Testis (tissue), 3 donors: ENCODE measurements around the gene GNA12. TPM values are rescaled to one million over a fixed set of nuclear protein-coding genes. Genes with fewer than 3 reads are reported as not detected.

ENCODE experiments used
- DNase-seq: peaks from one replicate; pipeline ENCODE4 v3.0.0-alpha.2; 2019
- H3K27ac ChIP-seq, 2 donors: fragments of 200-600 bp; sonication (generic); one replicate each; pipeline ENCODE4 v1.5.1; 2019
- H3K27me3 ChIP-seq: fragments of 200-600 bp; sonication (generic); one replicate; pipeline ENCODE4 v1.5.1; 2019
- H3K36me3 ChIP-seq: fragments of 200-600 bp; sonication (generic); one replicate; pipeline ENCODE4 v1.5.1; 2017; ENCODE audit warnings: low read depth; ENCODE audit errors: missing control alignments
- H3K4me1 ChIP-seq: fragments of 200-600 bp; sonication (generic); one replicate; pipeline ENCODE4 v1.5.1; 2019
- H3K4me3 ChIP-seq, 2 donors: fragments of 200-600 bp; sonication (generic); one replicate each; pipeline ENCODE4 v1.5.1; 2017 to 2019
- H3K9me3 ChIP-seq: fragments of 200-600 bp; sonication (generic); one replicate; pipeline ENCODE4 v1.5.1; 2017
- POLR2A ChIP-seq: fragments of 450-650 bp; IDR thresholded peaks from one replicate; pipeline ENCODE4 v1.6.1; 2017; ENCODE audit warnings: antibody characterized with exemption, mild to moderate bottlenecking, moderate library complexity
- WGBS, 2 donors: methylation state at CpG; one replicate each; pipeline ENCODE4 v1.1.5; 2018; 5-methylcytosine and 5-hydroxymethylcytosine counted together
- intact Hi-C: fragments of 100-400 bp; cut with DNase I; formaldehyde crosslinking; loops from one replicate; pipeline ENCODE4 v1.15.1; 2023; ENCODE audit warnings: low total_unique reads
- polyA plus RNA-seq: library from polyadenylated mRNA; stranded (reverse); fragments of 350-450 nt; fragmentation: Illumina TruSeq; extraction: RNeasy Lipid Tissue Mini Kit (QIAGEN cat#74804); gene quantifications from one replicate; pipeline ENCODE4 v1.2.3, GENCODE V29; 2014; ENCODE audit warnings: low read depth, low replicate concordance; ENCODE audit not compliant: insufficient read depth
- total RNA-seq, 2 donors: library from RNA; depleted of rRNA; stranded (reverse); fragments of >200 nt; gene quantifications; one replicate each; pipeline ENCODE4 v1.2.3, GENCODE V29; 2016
- TF ChIP-seq, protein P1 (sequence below), 3 experiments: fragments of 450-650 bp in 2 of 3; fragments of 200-600 bp in 1 of 3; sonication (generic) in 1 of 3; IDR thresholded peaks; one replicate each; pipeline ENCODE4 v1.5.1; 2016 to 2019; ENCODE audit warnings: antibody characterized with exemption in 3 of 3, mild to moderate bottlenecking in 2 of 3, moderate library complexity in 1 of 3

GNA12 gene
- total and polyA plus RNA-seq, 3 donors from 2014 or later = 50.0 to 69.6 (median 53.2) TPM

DNA sequence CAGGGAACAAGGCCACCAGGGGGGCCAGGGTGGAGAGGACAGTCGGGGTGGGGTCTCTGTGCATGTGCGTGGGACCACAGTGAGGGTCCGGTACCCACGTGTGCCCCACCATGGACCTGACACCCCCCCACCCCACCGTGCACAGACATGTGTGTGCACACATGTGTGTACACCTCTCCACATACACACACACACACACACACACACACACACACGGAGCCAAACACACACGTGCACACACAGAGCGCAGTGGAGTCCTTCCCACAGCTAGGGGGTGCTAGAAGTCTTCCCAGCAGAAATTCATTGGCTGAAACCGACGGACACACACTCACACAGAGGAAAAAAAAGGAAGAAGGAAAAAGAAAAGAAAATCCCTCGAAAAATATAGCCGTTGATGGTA is 42.8 kb upstream of the GNA12 start:
- Histone ChIP-seq H3K9me3 (no peaks in the 10 kb centered on the region), H3K36me3 (no peaks in the 10 kb centered on the region), H3K4me3 (no peak overlapping the region), H3K27me3 (no peaks in the 10 kb centered on the region), H3K4me1 (no peaks in the 10 kb centered on the region), H3K27ac (no peak overlapping the region)
- 40 to 57% methylated on average over 11 to 12 of the region's 12 CpGs for WGBS, 2 donors
- TF ChIP-seq POLR2A = no peak
- TF ChIP-seq, protein P1, sequence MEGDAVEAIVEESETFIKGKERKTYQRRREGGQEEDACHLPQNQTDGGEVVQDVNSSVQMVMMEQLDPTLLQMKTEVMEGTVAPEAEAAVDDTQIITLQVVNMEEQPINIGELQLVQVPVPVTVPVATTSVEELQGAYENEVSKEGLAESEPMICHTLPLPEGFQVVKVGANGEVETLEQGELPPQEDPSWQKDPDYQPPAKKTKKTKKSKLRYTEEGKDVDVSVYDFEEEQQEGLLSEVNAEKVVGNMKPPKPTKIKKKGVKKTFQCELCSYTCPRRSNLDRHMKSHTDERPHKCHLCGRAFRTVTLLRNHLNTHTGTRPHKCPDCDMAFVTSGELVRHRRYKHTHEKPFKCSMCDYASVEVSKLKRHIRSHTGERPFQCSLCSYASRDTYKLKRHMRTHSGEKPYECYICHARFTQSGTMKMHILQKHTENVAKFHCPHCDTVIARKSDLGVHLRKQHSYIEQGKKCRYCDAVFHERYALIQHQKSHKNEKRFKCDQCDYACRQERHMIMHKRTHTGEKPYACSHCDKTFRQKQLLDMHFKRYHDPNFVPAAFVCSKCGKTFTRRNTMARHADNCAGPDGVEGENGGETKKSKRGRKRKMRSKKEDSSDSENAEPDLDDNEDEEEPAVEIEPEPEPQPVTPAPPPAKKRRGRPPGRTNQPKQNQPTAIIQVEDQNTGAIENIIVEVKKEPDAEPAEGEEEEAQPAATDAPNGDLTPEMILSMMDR (IDR thresholded peaks at IDR 0.05) = peak; percentile 64 to 84 (median 78)
- intact Hi-C loops = no loop called here
- DNase-seq = peak; percentile 63

DNA sequence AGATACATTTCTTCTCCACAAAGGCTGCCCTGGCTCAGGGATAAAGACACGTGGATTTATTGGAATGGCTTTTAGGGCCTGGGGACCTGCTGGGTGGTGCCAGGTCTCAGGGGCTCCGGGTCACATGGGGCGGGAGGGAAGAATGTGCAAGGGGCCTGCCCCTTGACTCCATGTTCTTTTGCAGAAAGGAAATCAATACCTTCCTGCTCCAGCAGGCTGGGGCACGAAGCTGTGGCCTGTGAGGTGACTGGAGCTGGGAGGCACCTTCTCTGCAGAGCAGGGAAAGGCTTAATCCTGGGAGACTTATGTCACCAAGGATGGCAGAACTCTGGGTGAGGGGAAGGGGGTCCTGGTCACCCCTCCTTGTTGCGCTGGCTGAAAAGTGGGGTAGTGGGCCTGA is 42.3 kb upstream of the GNA12 start:
- intact Hi-C loops = no loop called here
- H3K36me3 ChIP-seq = no peaks in the 10 kb centered on the region
- WGBS, 2 donors = 63 to 67% methylated on average over 5 of the region's 5 CpGs

DNA sequence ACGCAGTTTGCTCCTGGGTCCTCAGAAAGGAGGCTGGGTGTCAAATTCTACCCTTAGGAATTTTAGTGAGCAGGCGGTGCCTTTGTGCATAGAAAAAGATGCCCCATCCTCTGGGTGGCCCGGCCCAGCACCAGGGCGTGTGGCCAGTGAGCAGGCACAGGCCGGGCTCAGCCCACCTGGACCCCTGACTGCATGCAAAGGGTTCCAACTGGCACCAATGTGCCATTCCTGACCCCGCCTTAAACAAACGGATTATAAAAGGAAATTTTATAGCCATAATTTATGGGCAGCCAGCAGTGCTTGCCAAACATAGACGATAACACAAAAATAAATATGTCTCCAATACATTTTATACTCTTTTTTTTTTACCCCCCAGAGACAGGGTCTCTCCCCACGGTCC is 40.1 kb upstream of the GNA12 start:
- Histone ChIP-seq H3K36me3 (no peaks in the 10 kb centered on the region), H3K27ac (no peak overlapping the region), H3K4me3 (no peak overlapping the region), H3K9me3 (no peaks in the 10 kb centered on the region), H3K27me3 (no peaks in the 10 kb centered on the region), H3K4me1 (no peaks in the 10 kb centered on the region)
- DNase-seq = no peak
- WGBS, 2 donors = 67 to 70% methylated on average over 9 of the region's 9 CpGs
- TF ChIP-seq, protein P1 (IDR thresholded peaks at IDR 0.05) = no peak
- TF ChIP-seq POLR2A = no peak
- intact Hi-C loops = no loop called here

More for the DNA sequence above, 42.3 kb upstream of the GNA12 start:
- Histone ChIP-seq H3K4me1 (no peaks in the 10 kb centered on the region), H3K4me3 (no peak overlapping the region), H3K27ac (no peak overlapping the region), H3K9me3 (no peaks in the 10 kb centered on the region), H3K27me3 (no peaks in the 10 kb centered on the region)
- TF ChIP-seq, protein P1 (IDR thresholded peaks at IDR 0.05) = no peak
- TF ChIP-seq POLR2A = no peak
- DNase-seq = no peak

DNA sequence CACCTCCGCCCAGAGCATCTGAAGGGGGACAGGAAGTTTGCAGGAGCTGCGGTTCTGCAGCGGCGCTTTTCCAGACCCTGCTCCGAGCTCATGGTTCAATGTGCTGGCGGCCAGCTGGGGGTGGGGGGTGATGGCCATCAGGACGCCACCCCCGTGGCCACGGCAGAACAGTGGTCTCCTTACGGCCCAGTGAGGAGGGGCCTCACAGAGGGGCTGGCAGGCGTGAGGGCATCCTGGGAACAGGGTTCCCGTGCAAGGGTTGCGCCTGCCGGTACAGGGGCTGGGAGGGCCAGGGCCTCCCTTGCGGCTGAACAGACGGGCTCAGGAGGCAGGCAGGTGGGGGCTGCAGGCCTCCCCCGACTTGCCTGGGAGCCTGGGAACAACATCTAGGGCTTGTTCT is 39.0 kb upstream of the GNA12 start:
- Histone ChIP-seq H3K9me3 (no peaks in the 10 kb centered on the region), H3K4me3 (no peak overlapping the region), H3K4me1 (no peaks in the 10 kb centered on the region), H3K27me3 (no peaks in the 10 kb centered on the region), H3K27ac (no peak overlapping the region), H3K36me3 (no peaks in the 10 kb centered on the region)
- no peak for DNase-seq
- TF ChIP-seq, protein P1 (IDR thresholded peaks at IDR 0.05) = no peak
- no peak for TF ChIP-seq POLR2A
- WGBS, 2 donors = 83 to 87% methylated on average over 15 to 17 of the region's 17 CpGs
- intact Hi-C loops = no loop called here

DNA sequence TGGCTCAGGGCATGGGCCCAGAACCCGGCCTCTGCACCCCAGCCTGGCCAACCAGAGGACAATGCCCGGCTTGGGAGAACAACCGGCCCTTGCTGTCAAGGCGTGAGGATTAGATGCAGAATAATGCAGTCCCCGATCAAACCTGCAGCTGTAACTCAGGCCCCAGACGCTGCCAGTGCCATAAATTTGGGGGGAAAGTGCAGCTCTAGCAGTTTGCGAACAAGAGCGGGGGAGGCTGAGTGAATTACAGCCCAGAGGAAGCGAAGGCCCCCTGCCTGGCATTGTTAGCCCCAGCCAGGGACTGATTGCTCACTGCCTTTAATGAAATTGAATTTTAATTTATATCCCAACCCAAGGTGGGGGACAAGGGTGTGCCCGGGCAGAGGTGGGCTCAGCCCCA is 38.0 kb upstream of the GNA12 start:
- Histone ChIP-seq H3K9me3 (no peaks in the 10 kb centered on the region), H3K4me1 (no peaks in the 10 kb centered on the region), H3K27ac (no peak overlapping the region), H3K27me3 (no peaks in the 10 kb centered on the region), H3K4me3 (no peak overlapping the region), H3K36me3 (no peaks in the 10 kb centered on the region)
- intact Hi-C loops = no loop called here
- WGBS, 2 donors = 83 to 89% methylated on average over 10 of the region's 10 CpGs
- TF ChIP-seq, protein P1 (IDR thresholded peaks at IDR 0.05) = no peak
- TF ChIP-seq POLR2A = no peak
- DNase-seq = no peak
